Renal pelvis (tissue), 12 donors: Measurements from ENCODE around the gene ASAH2. TPM values are rescaled to one million over a fixed set of nuclear protein-coding genes. Genes with fewer than 3 reads are reported as not detected.
"Not testable (repeated sequence)": the region's sequence is repeated elsewhere in the genome, so short reads cannot be mapped to it uniquely, and the experiment has no call there.

Experiments used
- DNase-seq: peaks from one replicate; pipeline ENCODE4 v3.0.0-alpha.2; 2013
- long read RNA-seq, 16 experiments: transcript quantifications; one replicate each; lab custom pipeline, GENCODE V29; 2026
- polyA plus RNA-seq, 3 donors: library from polyadenylated mRNA; unstranded; fragments of 120-200 nt; gene quantifications; one replicate each; pipeline ENCODE4 v1.2.1, GENCODE V29; 2013; ENCODE audit not compliant: insufficient read length in 3 of 3

The ASAH2 gene
- polyA plus RNA-seq: 1 to 10 TPM; 2.0 to 2.7 (median 2.3) TPM
- long read RNA-seq, donor 1, partial matches to known transcripts: 0 of 1 reads
- long read RNA-seq, donor 1, other reads (novel, unspliced or antisense): 0 of 1 reads
- long read RNA-seq, donor 2: 0 reads
- long read RNA-seq, donor 3: 0 reads
- long read RNA-seq, donor 4: 0 reads
- long read RNA-seq, donor 5: 0 reads
- long read RNA-seq, donor 6: 0 reads
- long read RNA-seq, donor 7: 0 reads
- long read RNA-seq, donor 8: 0 reads
- long read RNA-seq, donor 9: 0 reads
- long read RNA-seq, donor 10: 0 reads
- long read RNA-seq, donor 11: 0 reads
- long read RNA-seq, donor 12: 0 reads
- long read RNA-seq, donor 13: 0 reads
- long read RNA-seq, donor 14: 0 reads
- long read RNA-seq, donor 15: 0 reads
- long read RNA-seq, donor 16, partial matches to known transcripts: 0 of 1 reads
- long read RNA-seq, donor 16, other reads (novel, unspliced or antisense): 0 of 1 reads

GRCh38 chr10:50251394-50251793 lies at the start of gene ASAH2:
Gene ASAH2, minus strand, starts transcription at chr10:50251516. Its CDS starts 2,906 bp downstream, at chr10:50248610.
- DNase-seq: no peak

DNA sequence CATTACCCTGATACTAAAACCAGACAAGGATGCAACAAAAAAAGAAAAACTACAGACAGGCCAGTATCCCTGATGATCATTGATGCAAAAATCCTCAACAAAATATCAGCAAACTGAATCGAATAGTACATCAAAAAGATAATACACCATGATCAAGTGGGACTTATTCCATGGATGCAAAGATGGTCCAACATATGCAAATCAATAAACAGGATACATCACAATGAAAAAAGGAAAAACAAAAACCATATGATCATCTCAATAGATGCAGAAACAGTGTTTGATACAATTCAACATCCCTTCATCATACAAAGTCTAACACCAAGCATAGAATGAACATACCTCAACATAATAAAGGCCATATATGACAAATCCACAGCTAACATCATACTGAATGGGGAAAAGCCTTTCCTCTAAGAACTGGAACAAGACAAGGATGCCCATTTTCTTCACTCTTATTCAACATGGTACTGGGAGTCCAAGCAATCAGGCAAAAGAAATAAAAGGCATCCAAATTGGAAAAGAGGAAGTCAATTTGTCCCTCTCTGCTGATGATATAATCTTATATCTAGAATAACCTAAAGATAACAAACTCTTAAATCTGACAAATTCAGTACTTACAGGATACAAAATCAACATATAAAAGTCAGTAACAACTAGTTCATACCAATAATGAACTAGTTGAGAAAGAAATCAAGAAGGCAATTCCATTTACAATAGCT lies 48.8 kb upstream of the ASAH2 start:
- DNase-seq: no peak

DNA sequence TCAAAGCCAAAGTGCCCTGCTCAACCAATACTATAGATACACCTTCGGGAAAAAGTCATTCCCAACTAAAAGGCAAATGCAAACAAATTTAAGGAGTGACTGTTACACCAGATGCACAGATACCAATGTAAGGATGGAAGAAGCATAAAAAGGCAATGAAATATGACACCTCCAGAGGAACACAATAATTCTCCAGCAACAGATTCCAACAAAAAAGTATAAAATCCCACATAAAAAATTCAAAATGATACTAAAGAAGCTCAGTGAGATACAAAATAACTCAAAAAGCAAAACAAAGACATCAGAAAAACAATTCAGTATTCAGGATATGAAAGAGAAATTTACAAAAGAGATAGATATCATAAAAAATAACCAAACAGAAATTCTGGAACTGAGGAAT lies 44.1 kb upstream of the ASAH2 start:
- no peak for DNase-seq

GRCh38 chr10:50294582-50294981 lies 43.3 kb upstream of the ASAH2 start:
- no peak for DNase-seq

- DNase-seq: no peak
Measured at GRCh38 chr10:50293513-50294313, 42.4 kb upstream of the ASAH2 start.

DNA sequence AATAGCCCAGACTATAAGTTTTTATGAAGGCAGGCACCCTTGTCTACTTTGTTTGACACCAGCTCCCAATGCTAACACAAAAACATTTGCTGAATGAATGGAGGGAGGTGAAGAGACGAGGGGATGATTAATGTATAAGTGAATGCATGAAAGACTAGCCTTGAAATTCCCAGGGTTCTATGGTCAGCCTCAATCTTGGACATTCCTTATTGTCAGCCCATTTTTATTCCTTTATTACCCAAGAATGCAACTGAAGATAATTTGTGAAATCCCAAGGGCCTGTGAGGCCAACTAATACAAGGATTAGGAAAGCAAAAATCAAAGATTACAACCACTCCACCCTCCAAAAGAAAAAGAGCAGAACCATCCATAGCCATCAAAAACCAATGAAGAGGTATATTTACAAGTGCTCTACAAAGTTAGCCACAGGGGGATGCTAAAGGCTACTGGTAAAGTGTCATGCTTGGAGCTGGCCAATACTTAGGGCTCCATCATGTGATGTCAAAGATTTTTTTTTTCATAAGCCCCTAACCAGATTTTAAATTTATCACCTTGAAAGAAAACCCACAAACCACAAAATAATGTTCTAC lies 40.0 kb upstream of the ASAH2 start:
- no peak for DNase-seq

DNA sequence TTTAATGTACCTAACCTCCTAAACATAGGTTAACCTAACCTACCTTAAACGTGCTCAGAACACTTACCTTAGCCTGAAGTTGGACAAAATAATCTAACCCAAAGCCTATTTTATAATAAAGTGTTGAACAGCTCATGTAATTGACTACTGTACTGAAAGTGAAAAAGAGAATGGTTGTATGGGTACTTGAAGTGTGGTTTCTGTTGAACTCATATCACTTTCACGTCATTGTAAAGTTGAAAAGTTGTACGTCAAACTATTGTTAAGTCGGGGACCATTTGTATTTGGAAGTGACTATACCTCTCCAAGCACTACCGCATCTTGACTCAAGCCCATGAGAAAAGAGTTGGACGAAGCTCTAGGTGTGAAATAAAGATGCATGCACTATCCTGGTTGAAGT lies 37.9 kb upstream of the ASAH2 start:
- no peak for DNase-seq

DNA sequence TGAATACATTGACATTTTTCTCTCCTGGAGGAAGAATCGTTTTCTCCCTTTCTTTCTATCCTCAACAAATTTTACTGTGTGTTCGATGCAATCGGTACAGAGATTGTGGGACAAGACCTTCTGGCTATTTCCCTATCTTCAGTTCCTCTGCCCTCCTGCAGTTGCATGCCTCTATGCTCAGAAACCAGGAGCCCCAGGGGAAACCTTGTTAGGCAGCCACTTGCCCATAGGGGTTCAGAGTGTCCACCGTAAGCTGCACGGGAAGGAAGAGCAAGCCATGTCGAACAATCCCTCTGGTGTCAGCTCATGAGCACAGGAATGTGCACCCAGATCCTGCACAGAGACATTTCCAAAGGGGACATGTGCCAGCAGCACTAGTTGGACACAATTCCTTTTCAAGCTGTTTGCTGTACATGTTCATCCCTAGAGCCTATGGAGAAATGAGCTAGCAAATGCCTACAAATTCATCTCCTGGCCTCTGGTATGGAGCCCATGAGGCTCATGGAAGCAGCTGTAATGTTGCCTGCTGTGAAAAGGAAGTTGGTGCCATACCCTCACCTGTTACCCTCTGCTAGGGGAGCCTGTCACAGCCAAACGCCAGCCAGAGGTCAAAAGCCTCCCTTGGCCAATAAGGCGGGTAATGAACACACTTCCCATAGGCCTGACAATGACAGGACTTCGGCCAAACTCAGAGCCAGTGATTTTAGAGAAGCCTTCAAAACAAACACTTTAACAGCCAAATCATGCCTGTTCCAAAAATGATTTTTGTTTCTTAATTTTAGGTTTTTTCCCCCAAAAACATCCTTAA lies 35.9 kb upstream of the ASAH2 start:
- no peak for DNase-seq

DNA sequence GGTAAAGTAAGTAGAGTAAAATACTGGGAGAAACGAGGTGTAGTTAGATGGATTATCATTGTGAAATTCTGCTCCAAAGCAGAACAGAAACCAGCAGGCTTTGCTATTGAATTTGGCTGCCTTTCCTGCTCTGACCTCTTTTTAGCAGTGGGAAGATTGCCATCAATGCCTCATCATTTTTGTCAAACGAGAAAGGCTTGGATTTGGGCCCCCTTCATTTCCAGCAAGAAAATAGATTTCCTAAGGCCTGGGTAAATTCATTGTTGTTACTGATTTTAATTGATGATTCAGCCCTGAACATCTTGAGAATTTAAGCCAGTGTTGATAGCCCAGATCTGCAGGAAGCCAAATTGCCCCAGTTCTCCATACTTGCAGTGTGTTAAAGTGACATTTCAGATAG lies 35.2 kb upstream of the ASAH2 start:
- no peak for DNase-seq

- DNase-seq: no peak
Measured at GRCh38 chr10:50281967-50282522, 30.7 kb upstream of the ASAH2 start.

DNA sequence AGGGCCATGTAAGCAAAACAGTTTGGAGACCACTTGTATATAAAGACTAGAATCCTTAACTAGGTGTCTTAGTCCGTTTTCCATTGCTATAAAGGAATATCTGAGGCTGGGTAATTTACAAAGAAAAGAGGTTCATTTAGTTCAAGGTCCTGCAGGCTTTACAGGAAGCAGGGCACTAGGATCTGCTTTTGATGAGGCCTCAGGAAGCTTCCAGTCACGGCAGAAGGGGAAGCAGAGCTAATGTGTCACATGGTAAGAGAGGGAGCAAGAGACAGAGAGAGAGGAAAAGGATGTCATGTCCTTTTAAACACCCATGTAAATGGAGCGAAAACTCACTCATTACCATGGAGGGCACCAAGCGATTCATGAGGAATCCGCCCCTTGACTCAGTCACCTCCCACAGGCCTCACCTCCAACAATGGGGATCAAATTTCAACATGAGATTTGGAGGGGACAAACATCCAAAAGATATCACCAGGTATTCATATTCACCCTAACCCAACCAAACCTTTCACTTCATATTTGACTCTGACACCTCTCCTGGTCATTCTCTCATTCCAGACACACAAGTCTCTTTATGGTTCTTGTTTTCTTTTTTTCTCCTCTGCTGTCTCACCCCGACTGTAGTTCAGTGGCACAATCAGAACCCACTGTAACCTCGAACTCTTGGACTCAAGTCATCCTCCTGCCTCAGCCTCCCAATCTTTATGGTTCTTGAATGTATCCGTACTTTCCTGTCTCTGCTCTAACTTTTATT lies 30.1 kb upstream of the ASAH2 start:
- no peak for DNase-seq

GRCh38 chr10:50280049-50280841 lies 28.9 kb upstream of the ASAH2 start:
- no peak for DNase-seq

DNA sequence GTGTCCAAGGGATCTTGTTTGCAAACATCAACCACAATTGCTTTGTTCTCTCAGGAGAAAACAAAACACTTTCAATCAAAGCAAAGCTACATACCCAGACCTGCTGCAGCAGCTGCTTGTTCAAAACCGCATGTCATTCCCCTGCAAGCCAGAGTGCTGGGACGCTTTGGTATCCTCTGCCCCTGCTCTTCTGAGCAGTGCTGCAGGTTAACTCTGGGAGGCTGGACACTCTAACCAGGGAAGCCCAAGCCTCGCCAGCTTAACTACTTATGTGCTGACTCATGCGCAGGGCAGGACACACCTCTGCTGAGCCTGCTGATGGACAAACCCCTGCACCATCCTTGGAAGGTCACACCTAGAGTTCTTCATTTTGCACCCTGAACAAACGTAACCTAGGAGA lies 28.2 kb upstream of the ASAH2 start:
- DNase-seq: no peak

DNA sequence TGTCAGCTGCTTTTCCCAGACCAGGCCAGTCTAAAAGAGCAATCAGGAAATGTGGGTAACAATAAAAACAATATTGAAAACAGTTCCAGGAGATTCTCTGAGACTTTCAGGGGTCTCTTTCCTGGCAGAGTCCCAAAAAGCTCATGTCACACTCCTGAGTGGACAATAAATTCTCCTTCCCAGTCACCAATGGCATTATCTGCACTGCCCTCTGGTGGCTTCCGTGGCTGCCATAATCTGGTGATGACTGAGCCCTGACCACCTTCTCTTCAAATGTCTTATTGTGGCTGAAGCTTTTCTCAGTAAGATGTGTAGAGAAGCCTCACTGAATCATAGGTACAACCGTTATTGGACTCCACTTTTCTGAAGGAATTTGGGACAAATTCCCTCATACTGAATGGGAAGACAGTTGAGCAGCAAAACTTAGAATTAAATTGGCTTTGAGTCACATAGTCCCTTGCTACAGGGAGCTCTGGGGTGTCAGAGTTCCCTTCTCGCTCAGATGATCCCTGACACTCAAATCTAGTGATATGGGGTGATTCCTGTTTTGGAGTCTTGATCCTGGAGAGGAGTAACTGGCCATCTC lies 24.4 kb upstream of the ASAH2 start:
- DNase-seq: peak; percentile 10

DNA sequence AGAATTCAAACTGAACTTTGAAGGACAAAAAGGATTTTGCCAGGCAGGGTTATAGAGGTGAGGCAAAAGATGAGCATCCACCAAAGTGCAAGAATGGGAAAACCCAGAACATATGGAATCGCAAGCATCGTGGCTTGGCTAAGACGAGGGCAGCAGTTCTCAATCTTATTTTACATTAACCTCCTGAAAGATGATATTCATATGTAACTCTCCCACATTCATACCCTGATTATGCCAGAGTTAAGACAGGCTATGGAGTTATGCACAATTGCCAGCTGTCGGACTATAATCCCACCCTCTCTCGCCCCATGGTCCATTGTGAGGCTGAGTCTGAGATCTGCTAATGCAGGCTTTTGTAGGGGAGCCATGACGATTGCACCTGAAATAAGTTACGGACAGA lies 21.2 kb upstream of the ASAH2 start:
- no peak for DNase-seq

DNA sequence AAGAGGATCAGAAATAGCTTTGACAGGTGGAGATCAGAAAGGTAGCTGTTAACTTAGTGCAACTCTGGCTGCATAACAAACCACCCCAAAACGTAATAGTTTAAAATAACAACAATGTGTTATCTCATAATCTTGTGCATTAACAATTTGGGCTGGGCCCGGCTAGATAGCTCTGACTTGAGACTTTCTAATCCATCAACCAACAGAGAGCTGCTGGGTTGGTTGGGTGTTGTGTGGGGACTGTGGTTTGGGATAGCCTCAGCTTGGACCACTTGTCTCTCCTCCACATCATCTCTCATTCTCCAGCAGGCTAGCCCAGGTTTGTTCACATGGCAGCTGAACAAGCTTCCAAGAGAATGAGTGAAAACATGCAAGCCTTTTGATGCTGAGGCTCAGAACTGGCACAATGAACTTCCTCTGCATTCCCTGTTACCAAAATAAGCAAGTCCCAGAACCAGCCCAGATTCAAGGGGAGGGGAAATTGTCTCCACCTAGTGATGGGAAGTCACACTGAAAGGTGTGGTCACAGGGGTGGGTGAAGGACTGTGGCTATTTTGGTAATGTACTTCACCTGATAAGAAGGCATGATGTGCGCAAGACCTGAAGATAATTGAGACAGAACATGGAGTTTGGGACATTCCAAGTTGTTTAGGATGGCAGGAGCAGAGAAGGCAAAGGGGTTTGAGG lies 20.4 kb upstream of the ASAH2 start:
- DNase-seq: no peak

DNA sequence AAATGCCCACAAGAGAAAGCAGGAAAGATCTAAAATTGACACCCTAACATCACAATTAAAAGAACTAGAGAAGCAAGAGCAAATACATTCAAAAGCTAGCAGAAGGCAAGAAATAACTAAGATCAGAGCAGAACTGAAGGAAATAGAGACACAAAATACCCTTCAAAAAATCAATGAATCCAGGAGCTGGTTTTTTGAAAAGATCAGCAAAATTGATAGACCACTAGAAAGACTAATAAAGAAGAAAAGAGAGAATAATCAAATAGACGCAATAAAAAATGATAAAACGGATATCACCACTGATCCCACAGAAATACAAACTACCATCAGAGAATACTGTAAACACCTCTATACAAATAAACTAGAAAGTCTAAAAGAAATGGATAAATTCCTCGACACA lies 16.6 kb upstream of the ASAH2 start:
- not testable (repeated sequence) for DNase-seq

DNA sequence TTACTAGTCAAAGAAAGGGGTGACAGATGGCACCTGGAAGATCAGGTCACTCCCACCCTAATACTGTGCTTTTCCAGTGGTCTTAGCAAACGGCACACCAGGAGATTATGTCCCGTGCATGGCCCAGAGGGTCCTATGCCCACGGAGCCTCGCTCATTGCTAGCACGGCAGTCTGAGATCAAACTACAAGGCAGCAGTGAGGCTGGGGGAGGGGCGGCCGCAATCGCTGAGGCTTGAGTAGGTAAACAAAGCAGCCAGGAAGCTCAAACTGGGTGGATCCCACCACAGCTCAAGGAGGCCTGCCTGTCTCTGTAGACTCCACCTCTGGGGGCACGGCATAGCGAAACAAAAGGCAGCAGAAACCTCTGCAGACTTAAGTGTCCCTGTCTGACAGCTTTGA lies 11.3 kb upstream of the ASAH2 start:
- DNase-seq: not testable (repeated sequence)
